Adrenal gland (tissue), 12 donors: ENCODE data around the gene RSPH4A. TPM values are rescaled to one million over a fixed set of nuclear protein-coding genes. Genes with fewer than 3 reads are reported as not detected.

Experiments used
- DNase-seq, 7 donors: peaks; one replicate each; pipeline ENCODE4 v3.0.0-alpha.2; 2019 to 2020
- H3K27ac ChIP-seq, 5 donors: fragments of 200-600 bp; sonication (generic) in 4 of 5; 1 replicate in 3 of 5; 2 replicates in 2 of 5; pipeline versions ENCODE4 v1.5.1 to v1.8.0; 2016 to 2020; ENCODE audit warnings: mild to moderate bottlenecking in 1 of 5
- H3K27me3 ChIP-seq: fragments of 200-600 bp; 2 replicates; pipeline ENCODE4 v1.8.0; 2021
- H3K36me3 ChIP-seq, 2 donors: fragments of 200-600 bp; replicated peaks in 1 of 2; 1 replicate in 1 of 2; 2 replicates in 1 of 2; pipeline versions ENCODE4 v1.5.1 to v1.8.0; 2018 to 2022
- H3K4me1 ChIP-seq, 2 donors: fragments of 200-600 bp; replicated peaks in 1 of 2; 1 replicate in 1 of 2; 2 replicates in 1 of 2; pipeline versions ENCODE4 v1.5.1 to v1.8.0; 2018 to 2021
- H3K4me3 ChIP-seq, 4 donors: fragments of 200-600 bp; sonication (generic) in 3 of 4; one replicate each; pipeline ENCODE4 v1.5.1; 2016 to 2018
- H3K9me3 ChIP-seq, 3 donors: fragments of 200-600 bp; sonication (generic) in 1 of 3; replicated peaks in 1 of 3; 1 replicate in 2 of 3; 2 replicates in 1 of 3; pipeline versions ENCODE4 v1.5.1 to v1.8.0; 2016 to 2021
- CTCF ChIP-seq, 6 experiments: fragments of 450-650 bp in 4 of 6; fragments of 200-600 bp in 2 of 6; sonication (generic) in 1 of 6; IDR thresholded peaks; 1 replicate in 5 of 6; 2 replicates in 1 of 6; pipeline versions ENCODE4 v1.5.1 to v1.8.0; 2016 to 2021; ENCODE audit warnings: antibody characterized with exemption in 6 of 6, mild to moderate bottlenecking in 2 of 6, moderate library complexity in 1 of 6
- POLR2A ChIP-seq, 2 donors: fragments of 450-650 bp; IDR thresholded peaks; one replicate each; pipeline ENCODE4 v1.6.1; 2017; ENCODE audit warnings: antibody characterized with exemption in 2 of 2, mild to moderate bottlenecking in 2 of 2, moderate library complexity in 1 of 2
- WGBS, 4 donors: extraction: QIAGEN DNeasy Blood & Tissue Kit in 2 of 4; methylation state at CpG; one replicate each; pipeline versions ENCODE4 v1.1.5 to v1.1.7; 2013 to 2017; 5-methylcytosine and 5-hydroxymethylcytosine counted together
- intact Hi-C, 2 donors: fragments of 100-400 bp; cut with DNase I; formaldehyde crosslinking; loops; one replicate each; pipeline versions ENCODE4 v1.14.1 to v1.15.0; 2022 to 2023
- polyA plus RNA-seq, 3 donors: library from polyadenylated mRNA; stranded (reverse); fragments of 200-250 nt in 2 of 3; fragments of 350-450 nt in 1 of 3; fragmentation: Illumina TruSeq in 1 of 3; extraction: RNeasy Lipid Tissue Mini Kit (QIAGEN cat#74804) in 1 of 3; gene quantifications; one replicate each; pipeline ENCODE4 v1.2.3, GENCODE V29; 2013 to 2014
- total RNA-seq, 9 donors: library from RNA; depleted of rRNA in 4 of 9; stranded (reverse); fragments of >200 nt in 4 of 9; fragments of 120-200 nt in 1 of 9; fragmentation: NEBNext Ultra II Directional in 1 of 9; extraction: Animal tissue kit (Norgen Biotek cat#: 25700) in 1 of 9; gene quantifications; one replicate each; pipeline versions ENCODE4 v1.1.0 to v1.2.4, GENCODE V29; 2013 to 2023
- donor health status: healthy with polysubstance abuse.
- donor health status: Bipolar disorder and iron deficiency.
- donor health status: DM: yes; HTN: yes; CAD: no.
- donor health status: DM: no; HTN: no; CAD: no.
- donor health status: DM: no; HTN: no; CAD: no.
- donor health status: DM: yes; HTN: yes; CAD: no.

RSPH4A gene
- total and polyA plus RNA-seq, 12 donors, result 0.14 to 1.5 (median 0.58) TPM; not detected in 2

GRCh38 chr6:116605935-116606334 lies 10.3 kb upstream of the RSPH4A start:
- Histone ChIP-seq H3K27me3 (no peaks in the 10 kb centered on the region), H3K36me3 (no peaks in the 10 kb centered on the region), H3K27ac (no peak overlapping the region), H3K4me3 (no peak overlapping the region), H3K4me1 (no peaks in the 10 kb centered on the region), H3K9me3 (no peaks in the 10 kb centered on the region)
- WGBS, 4 donors, result 94 to 98% (median 97%) methylated on average over 4 of the region's 4 CpGs
- no peak for DNase-seq
- intact Hi-C loops, result no loop called here
- TF ChIP-seq CTCF (IDR thresholded peaks at IDR 0.05) (no peak), POLR2A (IDR thresholded peaks at IDR 0.05) (no peak)

DNA sequence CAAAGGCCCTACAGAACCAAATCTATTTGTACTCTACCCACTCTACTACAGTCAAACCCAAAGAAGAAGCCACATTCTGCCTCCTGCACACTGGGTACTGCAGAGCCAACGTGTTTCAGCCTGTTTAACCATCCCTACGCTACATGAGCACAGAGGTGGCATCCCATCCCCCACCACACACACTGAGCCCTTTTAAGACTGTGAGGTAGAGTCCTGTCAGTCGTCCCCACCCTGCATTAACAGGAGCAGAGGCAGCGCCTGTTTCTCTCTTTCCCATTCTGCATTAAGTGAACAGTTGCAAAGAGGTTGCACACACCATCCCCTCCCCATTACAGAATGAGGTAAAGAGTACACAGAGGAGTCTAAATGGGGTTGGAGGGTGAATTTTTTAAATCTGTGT lies 5.2 kb upstream of the RSPH4A start:
- Histone ChIP-seq H3K27me3 (no peaks in the 10 kb centered on the region), H3K4me1 (no peaks in the 10 kb centered on the region), H3K27ac (no peak overlapping the region), H3K9me3 (no peaks in the 10 kb centered on the region), H3K4me3 (no peak overlapping the region), H3K36me3 (no peaks in the 10 kb centered on the region)
- TF ChIP-seq POLR2A (IDR thresholded peaks at IDR 0.05), result no peak
- intact Hi-C loops, result no loop called here
- 72 to 77% (median 75%) methylated on average over 4 of the region's 4 CpGs for WGBS, 4 donors
- no peak for DNase-seq

DNA sequence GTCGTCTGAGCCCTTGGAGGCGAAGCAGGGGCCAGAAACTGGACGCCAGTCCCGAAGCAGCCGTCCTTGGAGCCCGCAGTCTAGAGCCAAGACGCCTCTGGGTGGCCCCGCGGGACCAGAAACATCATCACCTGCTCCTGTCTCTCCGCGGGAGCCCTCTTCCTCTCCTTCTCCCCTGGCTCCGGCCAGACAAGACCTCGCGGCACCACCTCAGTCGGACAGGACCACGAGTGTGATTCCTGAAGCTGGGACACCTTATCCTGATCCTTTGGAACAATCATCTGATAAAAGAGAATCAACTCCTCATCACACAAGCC lies 416 bp downstream of the RSPH4A start:
- Histone ChIP-seq H3K27ac (no peak overlapping the region), H3K9me3 (no peaks in the 10 kb centered on the region), H3K4me3 (peak overlapping the region in 2 of 4 donors; percentile 43 to 54), H3K36me3 (no peaks in the 10 kb centered on the region), H3K27me3 (no peaks in the 10 kb centered on the region), H3K4me1 (peaks cover 6 to 7% of the 10 kb centered on the region in 2 donors)
- no peak for TF ChIP-seq CTCF (IDR thresholded peaks at IDR 0.05)
- no peak for TF ChIP-seq POLR2A (IDR thresholded peaks at IDR 0.05)
- WGBS, 4 donors, result 0 to 1% (median 0%) methylated on average over 14 to 16 of the region's 16 CpGs
- intact Hi-C loops, result no loop called here
- DNase-seq, result peak in 6 of 7 donors; percentile 23 to 60 (median 31)

DNA sequence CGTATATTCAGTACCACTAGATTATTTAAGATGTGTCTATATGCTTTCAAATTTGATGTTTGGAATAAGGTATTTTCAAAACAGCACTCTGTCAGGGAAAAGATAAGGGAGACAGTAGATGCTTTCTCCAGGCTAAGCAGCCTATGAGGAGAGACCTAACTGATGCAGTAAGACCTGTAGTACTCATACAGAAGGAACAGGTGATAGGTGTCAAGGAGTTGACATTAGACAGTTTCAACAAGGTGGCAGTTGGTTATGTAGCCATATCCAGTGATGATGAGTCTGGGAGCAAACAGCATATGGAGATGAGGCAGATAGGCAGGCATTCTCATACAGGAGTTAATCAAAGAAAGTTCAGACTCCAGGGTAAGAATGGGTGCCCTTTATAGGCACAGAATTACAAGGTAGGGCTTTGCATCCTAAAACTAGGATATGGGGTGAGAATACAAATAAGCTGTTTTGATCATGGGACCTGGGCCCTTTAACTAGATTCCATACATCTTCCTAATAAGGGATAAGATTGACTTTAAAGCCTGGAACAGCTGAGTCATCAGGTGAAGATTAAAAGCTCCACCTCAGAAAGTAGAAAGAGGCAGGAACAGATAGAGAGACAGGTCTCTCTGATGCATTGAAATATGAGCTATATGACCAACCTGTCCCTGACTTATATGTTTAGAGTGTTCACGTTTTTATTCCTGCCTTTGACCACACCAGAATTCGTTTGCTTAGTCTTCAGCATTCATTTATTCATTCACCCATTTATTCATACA lies 7.9 kb downstream of the RSPH4A start:
- Histone ChIP-seq H3K36me3 (no peaks in the 10 kb centered on the region), H3K27me3 (no peaks in the 10 kb centered on the region), H3K4me3 (no peak overlapping the region), H3K4me1 (no peaks in the 10 kb centered on the region), H3K9me3 (peaks cover 0 to 4% (median 0%) of the 10 kb centered on the region in 3 donors), H3K27ac (no peak overlapping the region)
- intact Hi-C loops, result no loop called here
- TF ChIP-seq POLR2A (IDR thresholded peaks at IDR 0.05) (no peak), CTCF (IDR thresholded peaks at IDR 0.05) (no peak)
- WGBS, 4 donors, result 51 to 68% (median 58%) methylated on average over 3 of the region's 3 CpGs
- no peak for DNase-seq

DNA sequence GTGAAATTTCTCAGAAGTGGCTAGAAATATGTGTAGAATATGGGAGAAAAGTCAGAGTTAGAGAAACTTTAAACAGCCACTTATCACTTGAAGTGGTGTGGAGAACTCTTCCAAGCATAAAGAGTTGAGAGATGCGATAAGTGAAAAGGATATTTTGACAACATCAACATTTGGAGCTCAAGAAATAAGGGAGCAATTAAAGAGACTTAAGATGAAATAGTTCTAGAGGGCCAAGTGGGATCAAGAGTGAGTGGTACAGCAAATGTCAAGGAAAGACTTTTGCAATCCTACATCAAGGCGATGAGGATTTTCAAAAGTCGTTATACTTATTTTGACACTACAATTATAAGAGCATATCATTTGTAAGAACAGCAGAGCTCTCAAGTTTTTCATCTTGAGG lies 9.6 kb downstream of the RSPH4A start:
- intact Hi-C loops, result no loop called here
- no peak overlapping the region for H3K27ac ChIP-seq
- WGBS, 4 donors, result 79 to 91% (median 85%) methylated on average over 3 of the region's 3 CpGs
- DNase-seq, result no peak
- H3K4me3 ChIP-seq, result no peak overlapping the region
- no peaks in the 10 kb centered on the region for H3K36me3 ChIP-seq
- H3K27me3 ChIP-seq, result no peaks in the 10 kb centered on the region
- peaks cover 0 to 4% (median 0%) of the 10 kb centered on the region in 3 donors for H3K9me3 ChIP-seq
- no peaks in the 10 kb centered on the region for H3K4me1 ChIP-seq
- no peak for TF ChIP-seq POLR2A (IDR thresholded peaks at IDR 0.05)
- TF ChIP-seq CTCF (IDR thresholded peaks at IDR 0.05), result no peak
